ENCODE measurements around the gene DCC. TPM values are rescaled to one million over a fixed set of nuclear protein-coding genes. Genes with fewer than 3 reads are reported as not detected.

DCC gene
- total and polyA plus RNA-seq, 3 donors from 2014 or later, result 7.9 to 42.1 (median 24.5) TPM

- H3K4me1 ChIP-seq, result no peaks in the 10 kb centered on the region
- DNase-seq, result no peak
- no peaks in the 10 kb centered on the region for H3K36me3 ChIP-seq (ENCODE audit: low read depth, missing control alignments)
- TF ChIP-seq CTCF (IDR thresholded peaks at IDR 0.05) (no peak), POLR2A (IDR thresholded peaks at IDR 0.05) (no peak)
- H3K4me3 ChIP-seq, result no peak overlapping the region
- no peaks in the 10 kb centered on the region for H3K9me3 ChIP-seq
- intact Hi-C loops (cut with DNase I; ENCODE audit: low total_unique reads), result no loop called here
- no peaks in the 10 kb centered on the region for H3K27me3 ChIP-seq
- no peak overlapping the region for H3K27ac ChIP-seq
- 46 to 55% methylated on average over 4 of the region's 4 CpGs for WGBS, 2 donors
These were observed 342.3 kb downstream of the DCC start for GRCh38 chr18:52682260-52682659.

- H3K4me3 ChIP-seq, result no peak overlapping the region
- no peaks in the 10 kb centered on the region for H3K9me3 ChIP-seq
- no peak for DNase-seq
- intact Hi-C loops (cut with DNase I; ENCODE audit: low total_unique reads), result no loop called here
- H3K4me1 ChIP-seq, result no peaks in the 10 kb centered on the region
- 70 to 82% methylated on average over 1 of the region's 1 CpG for WGBS, 2 donors
- H3K27me3 ChIP-seq, result no peaks in the 10 kb centered on the region
- no peaks in the 10 kb centered on the region for H3K36me3 ChIP-seq (ENCODE audit: low read depth, missing control alignments)
- H3K27ac ChIP-seq, result no peak overlapping the region
- TF ChIP-seq POLR2A (IDR thresholded peaks at IDR 0.05) (no peak), CTCF (IDR thresholded peaks at IDR 0.05) (no peak)
These were observed 345.3 kb downstream of the DCC start for GRCh38 chr18:52685316-52685715.

GRCh38 chr18:52691841-52692240, 351.8 kb downstream of the DCC start:
- DNase-seq, result no peak
- Histone ChIP-seq H3K27ac (no peak overlapping the region), H3K4me1 (no peaks in the 10 kb centered on the region), H3K9me3 (no peaks in the 10 kb centered on the region), H3K36me3 (ENCODE audit: low read depth, missing control alignments) (no peaks in the 10 kb centered on the region), H3K27me3 (no peaks in the 10 kb centered on the region), H3K4me3 (no peak overlapping the region)
- intact Hi-C loops (cut with DNase I; ENCODE audit: low total_unique reads), result no loop called here
- TF ChIP-seq POLR2A (IDR thresholded peaks at IDR 0.05) (no peak), CTCF (IDR thresholded peaks at IDR 0.05) (no peak)

- peak; percentile 39 for DNase-seq
- Histone ChIP-seq H3K9me3 (no peaks in the 10 kb centered on the region), H3K27ac (no peak overlapping the region), H3K4me1 (no peaks in the 10 kb centered on the region), H3K36me3 (ENCODE audit: low read depth, missing control alignments) (no peaks in the 10 kb centered on the region), H3K27me3 (no peaks in the 10 kb centered on the region), H3K4me3 (no peak overlapping the region)
- 57 to 80% methylated on average over 1 of the region's 1 CpG for WGBS, 2 donors
- no peak for TF ChIP-seq POLR2A (IDR thresholded peaks at IDR 0.05)
- TF ChIP-seq CTCF (IDR thresholded peaks at IDR 0.05), result peak; percentile 12 to 29 (median 27)
- intact Hi-C loops (cut with DNase I; ENCODE audit: low total_unique reads), result no loop called here
These were observed 354.8 kb downstream of the DCC start for GRCh38 chr18:52694804-52695203.

- no peak overlapping the region for H3K4me3 ChIP-seq
- no peaks in the 10 kb centered on the region for H3K36me3 ChIP-seq (ENCODE audit: low read depth, missing control alignments)
- WGBS, 2 donors, result 76 to 79% methylated on average over 9 of the region's 9 CpGs
- H3K27me3 ChIP-seq, result no peaks in the 10 kb centered on the region
- intact Hi-C loops (cut with DNase I; ENCODE audit: low total_unique reads), result no loop called here
- DNase-seq, result no peak
- no peaks in the 10 kb centered on the region for H3K9me3 ChIP-seq
- H3K27ac ChIP-seq, result no peak overlapping the region
- TF ChIP-seq POLR2A (IDR thresholded peaks at IDR 0.05) (no peak), CTCF (IDR thresholded peaks at IDR 0.05) (no peak)
- no peaks in the 10 kb centered on the region for H3K4me1 ChIP-seq
These were observed 360.1 kb downstream of the DCC start for GRCh38 chr18:52700116-52700515.

Data from testis (tissue), 3 donors.